Measurements from ENCODE around the gene TYW1.
"Not testable (repeated sequence)": the region's sequence is repeated elsewhere in the genome, so short reads cannot be mapped to it uniquely, and the experiment has no call there.

TYW1 gene

DNA sequence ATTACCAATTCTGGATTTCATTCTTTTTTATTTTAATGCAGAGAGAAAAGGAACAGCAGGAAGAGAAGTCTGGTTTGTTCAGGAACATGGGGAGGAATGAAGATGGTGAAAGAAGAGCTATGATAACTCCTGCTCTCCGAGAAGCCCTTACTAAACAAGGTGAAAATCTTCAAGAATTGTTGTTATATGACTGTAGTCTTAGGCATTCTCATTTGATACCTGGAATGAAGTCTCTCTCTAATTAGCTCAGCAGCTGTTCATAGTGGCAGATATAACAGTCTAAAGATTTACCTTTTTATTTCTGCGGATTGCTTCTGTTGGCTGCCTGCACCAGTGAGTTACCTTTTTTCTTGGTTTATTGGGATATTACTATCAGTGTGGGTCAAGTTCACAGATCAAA lies 53.3 kb downstream of the TYW1 start:
- DNase-seq: not testable (repeated sequence)

- not testable (repeated sequence) for DNase-seq
These were observed 55.5 kb downstream of the TYW1 start for GRCh38 chr7:67052161-67052560.

- no peak for DNase-seq
These were observed 60.0 kb downstream of the TYW1 start for GRCh38 chr7:67056683-67057082.

DNA sequence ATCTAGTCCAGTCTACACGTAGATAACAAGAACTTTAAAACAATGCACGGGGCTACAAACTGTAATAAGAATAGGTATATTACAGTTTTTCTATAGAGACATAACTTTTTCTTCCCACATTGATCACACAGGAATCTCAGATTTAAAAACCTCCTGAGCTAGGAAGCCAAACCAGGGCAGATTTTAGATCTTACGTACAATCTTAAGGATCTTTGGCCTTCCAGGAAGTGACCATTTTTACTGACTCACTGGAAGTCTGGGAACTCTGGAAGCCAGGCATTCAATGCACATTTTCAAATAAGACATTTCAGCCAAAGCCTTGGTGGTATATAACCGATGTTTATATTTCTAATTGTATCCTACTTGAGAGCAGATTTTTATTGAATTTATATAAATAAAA lies 64.7 kb downstream of the TYW1 start:
- not testable (repeated sequence) for DNase-seq

DNA sequence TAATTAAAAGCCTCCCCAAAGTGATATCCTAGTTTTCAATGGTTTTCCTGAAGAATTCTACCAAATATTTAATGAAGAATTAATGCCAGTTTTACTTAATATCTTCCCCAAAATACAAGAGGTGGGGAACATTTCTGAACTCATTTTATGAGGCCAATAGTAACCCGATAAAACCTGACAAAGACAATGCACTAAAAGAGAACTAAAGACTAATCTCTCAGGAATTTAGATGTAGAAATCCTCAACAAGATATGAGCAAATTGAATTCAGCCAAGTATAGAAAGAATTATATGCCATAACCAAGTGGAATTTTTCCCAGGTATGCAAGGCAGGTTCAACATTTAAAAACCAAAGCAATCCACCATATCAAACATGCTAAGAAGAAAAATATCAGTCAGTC lies 66.2 kb downstream of the TYW1 start:
- not testable (repeated sequence) for DNase-seq

GRCh38 chr7:67066950-67067622 lies 70.5 kb downstream of the TYW1 start:
- DNase-seq: not testable (repeated sequence)

- not testable (repeated sequence) for DNase-seq
These were observed 79.5 kb downstream of the TYW1 start for GRCh38 chr7:67076120-67076519.

DNA sequence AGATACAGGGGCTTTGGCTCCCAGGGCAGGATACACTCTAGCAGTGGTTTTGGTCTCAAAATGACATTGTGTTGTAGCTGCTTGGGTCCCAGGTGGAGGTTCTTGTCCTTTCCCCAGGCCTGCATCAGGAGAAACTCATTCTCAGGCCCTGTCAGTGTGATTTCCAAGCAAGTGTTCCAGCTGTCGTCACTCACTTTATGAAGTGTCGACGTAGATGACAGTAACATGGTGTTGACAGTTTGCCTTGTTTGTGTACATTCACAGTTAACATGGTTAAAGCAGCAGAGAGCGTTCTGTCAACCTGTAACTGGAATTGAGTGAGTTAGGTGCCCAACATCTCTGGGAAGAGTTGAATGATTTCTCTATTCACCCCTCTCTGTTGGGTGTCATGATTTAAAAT lies 86.2 kb downstream of the TYW1 start:
- DNase-seq: not testable (repeated sequence)

DNA sequence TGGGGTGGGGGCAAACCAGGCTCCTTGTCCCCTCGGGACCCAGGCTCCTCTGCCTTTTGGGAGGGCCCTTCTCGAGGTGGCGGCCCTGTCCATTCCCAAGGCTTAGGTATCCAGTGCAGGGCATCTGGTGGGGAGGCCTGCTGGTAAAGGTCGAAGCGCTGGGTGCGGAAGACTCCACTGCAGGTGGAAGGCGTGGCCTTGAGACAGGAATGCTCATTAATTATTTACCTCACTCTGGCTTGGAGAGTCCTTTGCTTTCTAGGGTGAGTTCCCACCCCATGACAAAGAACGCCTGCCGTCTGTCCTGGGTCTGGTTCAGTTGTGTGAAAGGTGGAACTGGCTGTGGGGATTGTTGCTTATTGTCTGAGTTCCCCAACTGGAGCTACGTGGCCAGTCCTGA lies 92.6 kb downstream of the TYW1 start:
- DNase-seq: not testable (repeated sequence)

DNA sequence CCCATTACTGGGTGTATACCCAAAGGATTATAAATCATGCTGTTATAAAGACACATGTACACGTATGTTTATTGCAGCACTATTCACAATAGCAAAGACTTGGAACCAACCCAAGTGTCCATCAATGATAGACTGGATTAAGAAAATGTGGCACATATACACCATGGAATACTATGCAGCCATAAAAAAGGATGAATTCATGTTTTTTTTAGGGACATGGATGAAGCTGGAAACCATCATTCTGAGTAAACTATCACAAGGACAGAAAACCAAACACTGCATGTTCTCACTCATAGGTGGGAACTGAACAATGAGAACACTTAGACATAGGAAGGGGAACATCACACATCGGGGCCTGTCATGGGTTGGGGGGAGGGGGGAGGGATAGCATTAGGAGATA lies 94.4 kb downstream of the TYW1 start:
- DNase-seq: not testable (repeated sequence)

DNA sequence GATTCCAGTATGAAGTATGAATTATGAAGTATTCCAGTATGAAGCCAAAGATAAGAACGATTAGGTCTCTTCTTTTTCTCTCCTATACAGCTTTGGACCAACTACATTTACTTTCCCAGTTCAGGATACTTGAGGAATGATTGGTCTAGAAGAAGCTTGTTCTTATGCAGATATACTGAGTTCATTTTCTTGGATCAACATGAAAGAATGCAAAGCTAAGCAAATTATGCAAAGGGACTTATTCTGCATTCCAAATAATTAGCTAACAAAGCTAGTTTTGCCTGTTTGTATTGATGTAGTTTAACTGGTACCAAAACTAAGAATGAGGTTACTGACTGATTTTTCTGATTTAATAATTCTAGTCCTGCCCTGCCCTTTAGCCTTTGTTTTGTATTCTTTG lies 101.4 kb downstream of the TYW1 start:
- DNase-seq: not testable (repeated sequence)

DNA sequence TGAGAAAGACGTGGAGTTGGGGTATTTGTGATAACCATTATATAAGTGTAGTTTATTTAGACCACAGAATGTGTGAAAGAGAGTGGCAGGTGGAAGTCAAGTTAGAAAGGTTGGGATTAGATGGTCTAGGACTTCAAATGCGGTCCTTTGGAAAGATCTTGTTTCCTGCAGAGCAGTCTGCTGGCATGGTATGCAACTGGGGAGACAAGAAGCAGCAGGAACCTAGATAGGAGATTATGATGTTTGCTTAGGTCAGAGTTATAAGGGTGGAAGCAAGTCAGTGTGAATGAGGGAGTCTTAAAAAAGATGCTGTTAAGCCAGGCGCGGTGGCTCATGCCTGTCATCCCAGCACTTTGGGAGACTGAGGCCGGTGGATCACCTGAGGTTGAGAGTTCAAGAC lies 102.8 kb downstream of the TYW1 start:
- not testable (repeated sequence) for DNase-seq

GRCh38 chr7:67100038-67100437 lies 103.4 kb downstream of the TYW1 start:
- DNase-seq: not testable (repeated sequence)

DNA sequence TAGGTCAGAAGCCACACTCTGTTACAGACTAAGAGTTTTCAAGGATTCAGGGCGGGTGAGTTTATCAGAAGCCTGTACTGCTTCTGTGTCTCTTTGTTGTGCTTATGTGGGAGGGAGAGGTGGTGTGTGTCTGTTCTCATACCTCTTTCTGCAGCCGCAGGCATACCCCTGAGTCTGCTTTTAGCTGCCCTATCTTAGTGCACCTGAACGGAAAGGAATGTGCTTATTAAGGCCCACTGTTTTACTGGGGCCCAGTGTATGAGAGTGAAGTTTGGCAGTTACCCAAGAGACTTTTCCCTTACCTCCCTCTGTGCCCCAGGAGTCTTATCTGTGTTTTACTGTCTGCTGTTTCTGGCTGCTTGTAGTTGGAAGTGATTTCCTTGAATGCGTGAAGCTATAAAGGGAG lies 104.3 kb downstream of the TYW1 start:
- DNase-seq: no peak

GRCh38 chr7:67104937-67105336 lies 108.3 kb downstream of the TYW1 start:
- not testable (repeated sequence) for DNase-seq

GRCh38 chr7:67105377-67105776 lies 108.7 kb downstream of the TYW1 start:
- no peak for DNase-seq

DNA sequence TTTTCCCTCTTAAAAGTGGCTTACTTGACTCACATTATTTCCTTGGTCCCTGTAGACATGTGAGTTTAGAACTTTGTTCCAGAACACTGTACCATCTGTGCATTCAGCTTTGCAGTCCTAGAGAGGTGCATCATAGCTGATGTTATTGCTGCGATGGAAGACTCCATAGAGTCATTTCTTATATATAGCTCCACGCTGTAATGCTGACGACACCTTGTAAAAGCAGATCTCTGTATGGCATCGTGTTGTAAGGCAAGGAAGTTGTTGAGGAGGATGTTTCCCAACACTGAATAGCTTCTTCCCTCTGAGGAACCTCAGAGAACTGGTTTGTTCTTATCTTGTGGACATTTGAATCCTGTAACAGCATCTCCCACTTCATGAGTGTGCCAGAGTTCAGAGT lies 109.6 kb downstream of the TYW1 start:
- DNase-seq: not testable (repeated sequence)

DNA sequence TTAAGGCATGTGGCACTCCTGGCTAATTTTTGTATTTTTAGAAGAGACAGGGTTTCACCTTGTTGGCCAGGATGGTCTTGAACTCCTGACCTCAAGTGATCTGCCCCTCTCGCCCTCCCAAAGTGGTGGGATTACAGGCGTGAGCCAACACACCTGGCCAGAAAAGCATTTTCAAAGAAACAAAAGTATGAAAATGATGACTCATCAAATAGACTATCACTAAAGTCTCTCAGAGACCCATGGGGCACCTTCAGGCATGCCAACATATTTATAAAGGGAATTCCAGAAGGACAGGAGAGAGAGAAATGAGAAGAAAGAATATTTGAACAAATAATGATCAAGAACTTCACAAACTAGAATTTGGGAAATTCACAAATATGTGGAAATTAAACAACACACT lies 114.7 kb downstream of the TYW1 start:
- DNase-seq: not testable (repeated sequence)

DNA sequence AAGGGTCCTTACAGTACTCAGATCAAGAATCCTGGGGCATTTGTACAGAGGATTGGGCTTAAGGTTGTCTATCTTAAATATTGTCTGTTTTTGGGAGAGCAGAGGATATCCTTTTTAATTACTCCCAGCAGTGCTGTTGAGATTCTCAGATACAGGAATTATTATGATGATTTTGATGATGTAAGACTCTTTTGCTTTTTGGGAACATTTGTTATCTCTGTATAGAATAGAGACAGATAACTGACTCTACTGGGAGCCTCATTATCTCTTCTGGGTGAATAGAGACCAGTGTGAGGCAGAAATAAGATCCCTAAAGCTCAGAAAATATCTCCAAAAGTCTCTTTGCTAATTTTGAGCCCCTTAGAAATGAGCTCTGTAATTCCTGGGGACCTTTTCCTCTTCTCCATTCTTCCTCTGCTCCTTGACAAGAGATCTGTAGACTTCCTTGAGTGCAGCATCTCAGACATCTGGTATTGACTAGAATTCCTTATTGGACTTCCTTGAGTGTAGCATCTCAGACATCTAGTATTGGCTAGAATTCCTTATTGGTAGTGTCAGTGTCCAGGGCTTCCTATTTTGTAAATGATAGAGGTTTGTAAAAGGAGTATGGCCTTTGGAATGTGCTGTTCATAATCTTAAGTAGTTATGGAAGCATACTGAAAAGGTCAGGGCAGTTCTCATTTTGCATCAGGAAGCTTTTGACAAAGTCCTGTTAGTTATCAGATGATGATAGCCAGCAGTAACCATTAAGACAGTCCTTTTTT lies 118.0 kb downstream of the TYW1 start:
- DNase-seq: not testable (repeated sequence)

- DNase-seq: not testable (repeated sequence)
These were observed 123.9 kb downstream of the TYW1 start for GRCh38 chr7:67120491-67120890.

- DNase-seq: not testable (repeated sequence)
These were observed 131.6 kb downstream of the TYW1 start for GRCh38 chr7:67128257-67128656.

DNA sequence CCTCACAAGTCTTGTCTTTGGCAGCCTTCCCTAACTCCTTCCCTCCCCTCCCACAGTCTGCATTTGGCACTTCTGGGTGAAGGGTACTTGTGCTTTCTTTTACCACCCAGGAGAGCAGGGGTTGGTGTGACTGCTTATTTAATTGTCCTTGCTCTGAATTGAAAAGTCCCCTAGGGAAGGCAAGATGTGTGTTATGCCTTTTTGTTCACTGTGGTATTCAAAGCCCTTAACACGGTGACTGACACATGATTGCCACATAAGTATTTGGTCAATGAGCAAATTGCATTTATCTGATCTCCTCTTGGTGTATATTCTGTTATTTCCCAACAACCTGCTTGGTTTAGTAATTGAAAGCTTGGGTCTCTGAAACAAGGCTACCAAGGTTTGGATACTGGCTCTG lies 134.1 kb downstream of the TYW1 start:
- DNase-seq: not testable (repeated sequence)

- not testable (repeated sequence) for DNase-seq
These were observed 138.3 kb downstream of the TYW1 start for GRCh38 chr7:67134912-67135311.

All from NCI-H2171 treated with DMSO at 0.1 percent for 48 hours (cell line).